Measurements from ENCODE around the gene PEX5L. TPM values are rescaled to one million over a fixed set of nuclear protein-coding genes. Genes with fewer than 3 reads are reported as not detected.

The PEX5L gene
- total RNA-seq, 1 experiment from 2014 or later, result 0.33 TPM

- Histone ChIP-seq H3K9me2 (ENCODE audit: insufficient read depth) (no peaks in the 10 kb centered on the region), H3K4me2 (no peak overlapping the region), H3K36me3 (ENCODE audit: low read depth) (no peaks in the 10 kb centered on the region), H4K20me1 (ENCODE audit: insufficient read depth) (no peaks in the 10 kb centered on the region), H3K79me2 (ENCODE audit: low read depth) (no peaks in the 10 kb centered on the region), H3F3A (ENCODE audit: insufficient read depth, low read depth) (no peaks in the 10 kb centered on the region), H3K27ac (no peak overlapping the region), H3K4me3 (no peak overlapping the region), H3K27me3 (ENCODE audit: insufficient read depth, low read depth) (no peaks in the 10 kb centered on the region), H3K9me3 (ENCODE audit: insufficient read depth, low read depth) (no peaks in the 10 kb centered on the region), H2AFZ (no peak overlapping the region), H3K4me1 (replicated peaks; ENCODE audit: insufficient read depth) (no peaks in the 10 kb centered on the region)
- no peak for DNase-seq
- no peak; the same call in 1 of the 2 replicates for TF ChIP-seq CTCF (conservative IDR thresholded peaks at IDR 0.05)
- no peak for TF ChIP-seq EZH2 (IDR thresholded peaks at IDR 0.05; ENCODE audit: low read depth)
- ChIA-PET POLR2A (ENCODE audit: unreplicated experiment) (no interaction called here), CTCF (no interaction called here)
- intact Hi-C loops (cut with micrococcal nuclease; ENCODE audit: unreplicated experiment), result no loop called here
- BruUV-seq (replicated peaks), result no TSS peak
These were observed 199.4 kb downstream of the PEX5L start for GRCh38 chr3:179837374-179837773.

GRCh38 chr3:179833294-179833693 lies 203.4 kb downstream of the PEX5L start:
- intact Hi-C loops (cut with micrococcal nuclease; ENCODE audit: unreplicated experiment), result no loop called here
- Histone ChIP-seq H3K9me2 (ENCODE audit: insufficient read depth) (no peaks in the 10 kb centered on the region), H3K27me3 (ENCODE audit: insufficient read depth, low read depth) (no peaks in the 10 kb centered on the region), H3K4me2 (no peak overlapping the region), H2AFZ (no peak overlapping the region; the same call in 1 of the 2 replicates), H3K27ac (no peak overlapping the region), H3K79me2 (ENCODE audit: low read depth) (no peaks in the 10 kb centered on the region), H3K36me3 (ENCODE audit: low read depth) (no peaks in the 10 kb centered on the region), H4K20me1 (ENCODE audit: insufficient read depth) (no peaks in the 10 kb centered on the region), H3K9me3 (ENCODE audit: insufficient read depth, low read depth) (no peaks in the 10 kb centered on the region), H3K4me1 (replicated peaks; ENCODE audit: insufficient read depth) (no peaks in the 10 kb centered on the region), H3K4me3 (no peak overlapping the region), H3F3A (ENCODE audit: insufficient read depth, low read depth) (no peaks in the 10 kb centered on the region)
- no peak for DNase-seq
- CTCF ChIA-PET, result interaction anchor here (0.6 kb wide), 1 partner anchor 19 kb away, joined by 12 read pairs; no protein-coding TSS in a partner anchor
- POLR2A ChIA-PET (ENCODE audit: unreplicated experiment), result no interaction called here
- no peak for TF ChIP-seq CTCF (conservative IDR thresholded peaks at IDR 0.05)
- no peak for TF ChIP-seq EZH2 (IDR thresholded peaks at IDR 0.05; ENCODE audit: low read depth)
- no TSS peak for BruUV-seq (replicated peaks)

GRCh38 chr3:179832333-179832854 lies 204.3 kb downstream of the PEX5L start:
- Histone ChIP-seq H3K4me2 (no peak overlapping the region), H3K36me3 (ENCODE audit: low read depth) (no peaks in the 10 kb centered on the region), H3K79me2 (ENCODE audit: low read depth) (no peaks in the 10 kb centered on the region), H3K4me1 (replicated peaks; ENCODE audit: insufficient read depth) (no peaks in the 10 kb centered on the region), H4K20me1 (ENCODE audit: insufficient read depth) (no peaks in the 10 kb centered on the region), H2AFZ (no peak overlapping the region), H3K4me3 (no peak overlapping the region), H3K27ac (no peak overlapping the region), H3K9me2 (ENCODE audit: insufficient read depth) (no peaks in the 10 kb centered on the region), H3K9me3 (ENCODE audit: insufficient read depth, low read depth) (no peaks in the 10 kb centered on the region), H3K27me3 (ENCODE audit: insufficient read depth, low read depth) (no peaks in the 10 kb centered on the region), H3F3A (ENCODE audit: insufficient read depth, low read depth) (no peaks in the 10 kb centered on the region)
- BruUV-seq (replicated peaks), result no TSS peak
- POLR2A ChIA-PET (ENCODE audit: unreplicated experiment), result no interaction called here
- CTCF ChIA-PET, result no interaction called here
- DNase-seq, result no peak
- TF ChIP-seq EZH2 (IDR thresholded peaks at IDR 0.05; ENCODE audit: low read depth) (no peak), CTCF (conservative IDR thresholded peaks at IDR 0.05) (no peak)
- intact Hi-C loops (cut with micrococcal nuclease; ENCODE audit: unreplicated experiment), result no loop called here

Measured in PC-9 (cell line).